Ishikawa (cell line): ENCODE data around the gene CAPNS1.

Source experiments
- CEBPB ChIP-seq: IDR thresholded peaks from 2 replicates; pipeline ENCODE4 v1.6.1; 2012
- CREB1 ChIP-seq: IDR thresholded peaks from 2 replicates; pipeline ENCODE4 v1.6.1; 2012; ENCODE audit warnings: low read depth
- EGR1 ChIP-seq: IDR thresholded peaks from 2 replicates; pipeline ENCODE4 v1.6.1; 2012
- EP300 ChIP-seq: IDR thresholded peaks from 2 replicates; pipeline ENCODE4 v1.6.1; 2012; ENCODE audit warnings: borderline replicate concordance
- FOXM1 ChIP-seq: IDR thresholded peaks from 2 replicates; pipeline ENCODE4 v1.6.1; 2012; ENCODE audit warnings: low read depth, borderline replicate concordance
- NFIC ChIP-seq: IDR thresholded peaks from 2 replicates; pipeline ENCODE4 v1.6.1; 2012
- RAD21 ChIP-seq: IDR thresholded peaks from 2 replicates; pipeline ENCODE4 v1.6.1; 2012; ENCODE audit warnings: low read depth
- TAF1 ChIP-seq: IDR thresholded peaks from 2 replicates; pipeline ENCODE4 v1.6.1; 2012; ENCODE audit warnings: low read depth, mild to moderate bottlenecking
- TCF12 ChIP-seq: IDR thresholded peaks from 2 replicates; pipeline ENCODE4 v1.6.1; 2012; ENCODE audit warnings: low read depth
- TEAD4 ChIP-seq: IDR thresholded peaks from 2 replicates; pipeline ENCODE4 v1.6.1; 2012
- YY1 ChIP-seq: IDR thresholded peaks from 2 replicates; pipeline ENCODE4 v1.6.1; 2012; ENCODE audit warnings: low read depth
- ZBTB7A ChIP-seq: IDR thresholded peaks from 2 replicates; pipeline ENCODE4 v1.6.1; 2012; ENCODE audit warnings: low read depth
- TF ChIP-seq, protein P1 (sequence below): IDR thresholded peaks from 2 replicates; pipeline ENCODE4 v1.6.1; 2012
- TF ChIP-seq, protein P2 (sequence below): IDR thresholded peaks from 2 replicates; pipeline ENCODE4 v1.6.1; 2012
- TF ChIP-seq, protein P3 (sequence below): IDR thresholded peaks from 2 replicates; pipeline ENCODE4 v1.6.1; 2012; ENCODE audit warnings: low read depth, mild to moderate bottlenecking

The CAPNS1 gene

DNA sequence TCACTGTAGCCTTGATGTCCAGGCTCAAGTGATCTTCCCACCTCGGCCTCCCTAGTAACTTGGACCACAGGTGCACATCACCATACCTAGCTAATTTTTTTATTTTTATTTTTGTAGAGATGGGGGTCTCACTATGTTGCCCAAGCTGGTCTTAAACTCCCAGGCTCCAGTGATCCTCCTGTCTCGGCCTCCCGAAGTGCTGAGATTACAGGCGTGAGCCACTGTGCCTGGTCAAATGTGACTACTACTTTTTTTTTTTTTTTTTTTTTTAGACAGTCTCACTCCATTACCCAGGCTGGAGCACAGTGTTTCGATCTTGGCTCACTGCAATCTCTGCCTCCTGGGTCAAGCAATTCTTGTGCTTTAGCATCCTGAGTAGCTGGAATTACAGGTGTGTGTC lies 33.0 kb downstream of the CAPNS1 start:
- no peak for TF ChIP-seq TAF1
- TF ChIP-seq EGR1, result no peak
- no peak for TF ChIP-seq EP300
- TF ChIP-seq FOXM1, result no peak
- no peak for TF ChIP-seq CREB1
- TF ChIP-seq ZBTB7A, result no peak
- no peak for TF ChIP-seq TCF12
- TF ChIP-seq, protein P1, sequence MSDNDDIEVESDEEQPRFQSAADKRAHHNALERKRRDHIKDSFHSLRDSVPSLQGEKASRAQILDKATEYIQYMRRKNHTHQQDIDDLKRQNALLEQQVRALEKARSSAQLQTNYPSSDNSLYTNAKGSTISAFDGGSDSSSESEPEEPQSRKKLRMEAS, result no peak
- TF ChIP-seq CEBPB, result no peak
- no peak for TF ChIP-seq YY1
- no peak for TF ChIP-seq RAD21
- TF ChIP-seq NFIC, result no peak
- TF ChIP-seq, protein P2, sequence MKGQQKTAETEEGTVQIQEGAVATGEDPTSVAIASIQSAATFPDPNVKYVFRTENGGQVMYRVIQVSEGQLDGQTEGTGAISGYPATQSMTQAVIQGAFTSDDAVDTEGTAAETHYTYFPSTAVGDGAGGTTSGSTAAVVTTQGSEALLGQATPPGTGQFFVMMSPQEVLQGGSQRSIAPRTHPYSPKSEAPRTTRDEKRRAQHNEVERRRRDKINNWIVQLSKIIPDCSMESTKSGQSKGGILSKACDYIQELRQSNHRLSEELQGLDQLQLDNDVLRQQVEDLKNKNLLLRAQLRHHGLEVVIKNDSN, result no peak
- TF ChIP-seq, protein P3, sequence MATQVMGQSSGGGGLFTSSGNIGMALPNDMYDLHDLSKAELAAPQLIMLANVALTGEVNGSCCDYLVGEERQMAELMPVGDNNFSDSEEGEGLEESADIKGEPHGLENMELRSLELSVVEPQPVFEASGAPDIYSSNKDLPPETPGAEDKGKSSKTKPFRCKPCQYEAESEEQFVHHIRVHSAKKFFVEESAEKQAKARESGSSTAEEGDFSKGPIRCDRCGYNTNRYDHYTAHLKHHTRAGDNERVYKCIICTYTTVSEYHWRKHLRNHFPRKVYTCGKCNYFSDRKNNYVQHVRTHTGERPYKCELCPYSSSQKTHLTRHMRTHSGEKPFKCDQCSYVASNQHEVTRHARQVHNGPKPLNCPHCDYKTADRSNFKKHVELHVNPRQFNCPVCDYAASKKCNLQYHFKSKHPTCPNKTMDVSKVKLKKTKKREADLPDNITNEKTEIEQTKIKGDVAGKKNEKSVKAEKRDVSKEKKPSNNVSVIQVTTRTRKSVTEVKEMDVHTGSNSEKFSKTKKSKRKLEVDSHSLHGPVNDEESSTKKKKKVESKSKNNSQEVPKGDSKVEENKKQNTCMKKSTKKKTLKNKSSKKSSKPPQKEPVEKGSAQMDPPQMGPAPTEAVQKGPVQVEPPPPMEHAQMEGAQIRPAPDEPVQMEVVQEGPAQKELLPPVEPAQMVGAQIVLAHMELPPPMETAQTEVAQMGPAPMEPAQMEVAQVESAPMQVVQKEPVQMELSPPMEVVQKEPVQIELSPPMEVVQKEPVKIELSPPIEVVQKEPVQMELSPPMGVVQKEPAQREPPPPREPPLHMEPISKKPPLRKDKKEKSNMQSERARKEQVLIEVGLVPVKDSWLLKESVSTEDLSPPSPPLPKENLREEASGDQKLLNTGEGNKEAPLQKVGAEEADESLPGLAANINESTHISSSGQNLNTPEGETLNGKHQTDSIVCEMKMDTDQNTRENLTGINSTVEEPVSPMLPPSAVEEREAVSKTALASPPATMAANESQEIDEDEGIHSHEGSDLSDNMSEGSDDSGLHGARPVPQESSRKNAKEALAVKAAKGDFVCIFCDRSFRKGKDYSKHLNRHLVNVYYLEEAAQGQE, result no peak
- no peak for TF ChIP-seq TEAD4

DNA sequence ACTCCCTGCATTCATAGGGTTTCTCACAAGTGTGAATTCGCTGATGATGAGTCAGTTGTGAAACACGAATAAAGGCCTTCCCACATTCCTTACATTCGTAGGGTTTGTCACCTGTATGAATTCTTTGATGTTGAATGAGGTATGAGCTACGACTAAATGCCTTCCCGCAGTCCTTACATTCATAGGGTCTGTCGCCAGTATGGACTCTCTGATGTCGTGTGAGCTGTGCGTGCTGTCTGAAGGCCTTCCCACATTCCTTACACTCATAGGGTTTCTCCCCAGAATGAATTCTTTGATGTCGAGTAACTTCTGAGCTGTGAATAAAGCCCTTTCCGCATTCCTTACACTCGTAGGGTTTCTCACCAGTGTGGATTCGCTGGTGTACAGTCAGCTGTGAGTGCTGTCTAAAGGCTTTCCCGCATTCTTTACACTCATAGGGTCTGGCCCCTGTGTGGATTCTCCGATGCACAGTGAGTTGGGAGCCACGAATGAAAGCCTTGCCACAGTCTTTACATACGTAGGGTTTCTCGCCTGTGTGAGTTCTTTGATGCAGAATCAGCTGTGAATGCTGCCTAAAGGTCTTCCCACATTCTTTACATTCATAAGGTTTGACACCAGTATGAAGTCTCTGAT lies 42.9 kb downstream of the CAPNS1 start:
- TF ChIP-seq TEAD4 (peak; percentile 71), TCF12 (no peak; the same call in 1 of the 2 replicates)

DNA sequence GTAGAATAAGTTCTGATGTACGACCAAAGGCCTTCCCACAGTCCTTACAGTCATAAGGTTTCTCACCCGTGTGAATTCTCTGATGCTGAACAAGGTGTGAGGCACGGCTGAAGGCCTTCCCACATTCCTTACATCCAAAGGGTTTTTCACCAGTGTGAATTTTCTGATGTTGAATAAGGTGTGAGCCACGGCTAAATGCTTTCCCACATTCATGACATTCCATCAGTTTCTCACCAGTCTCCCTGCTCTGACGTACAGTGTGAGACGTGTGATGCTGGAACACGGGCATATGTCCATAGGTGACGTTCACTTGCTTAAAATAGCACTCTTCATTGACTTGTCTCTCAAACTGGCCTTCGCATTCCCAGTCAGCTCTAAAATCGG lies 43.4 kb downstream of the CAPNS1 start:
- TF ChIP-seq, protein P3, result no peak
- TF ChIP-seq, protein P1, result no peak
- no peak for TF ChIP-seq TEAD4
- TF ChIP-seq CEBPB, result no peak
- no peak for TF ChIP-seq TAF1
- TF ChIP-seq RAD21, result no peak
- TF ChIP-seq FOXM1, result no peak

DNA sequence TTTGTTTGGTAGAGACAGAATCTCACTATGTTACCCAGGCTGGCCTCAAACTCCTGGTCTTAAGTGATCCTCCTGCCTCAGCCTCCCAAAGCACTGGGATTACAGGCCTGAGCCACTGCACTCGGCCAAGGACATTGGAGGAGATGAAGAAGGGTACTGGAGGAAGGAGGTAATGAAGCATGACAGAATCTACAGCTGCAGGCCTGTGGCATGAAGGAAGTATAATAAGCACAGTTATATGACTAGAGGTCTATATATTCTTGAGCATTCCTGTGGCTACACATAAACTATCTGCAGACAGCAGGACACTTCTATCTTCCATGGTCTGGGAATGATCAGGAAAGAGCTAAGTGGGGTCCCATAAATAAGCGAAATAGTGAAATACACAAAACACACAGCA lies 56.4 kb downstream of the CAPNS1 start:
- TF ChIP-seq RAD21, result no peak
- no peak for TF ChIP-seq FOXM1

DNA sequence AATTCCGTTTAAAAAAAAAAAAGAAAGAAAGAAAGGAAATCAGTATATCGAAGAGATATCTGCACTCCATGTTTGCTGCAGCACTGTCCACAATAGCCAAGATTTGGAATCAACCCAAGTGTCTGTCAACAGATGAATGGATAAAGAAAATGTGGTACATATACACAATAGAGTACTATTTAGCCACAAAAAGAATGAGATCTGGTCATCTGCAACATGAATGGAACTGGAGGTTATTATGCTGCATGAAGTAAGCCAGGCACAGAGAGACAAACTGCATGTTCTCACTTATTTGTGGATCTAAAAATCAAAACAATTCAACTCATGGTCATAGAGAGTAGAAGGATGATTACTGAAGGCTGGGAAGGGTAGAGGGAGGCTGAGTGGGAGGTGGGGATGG lies 58.3 kb downstream of the CAPNS1 start:
- TF ChIP-seq TAF1 (no peak), NFIC (no peak)
- TF ChIP-seq, protein P2, result no peak
